DND-41 (cell line): Measurements from ENCODE around the gene RYR3.

Experiments used
- EZH2 ChIP-seq: IDR thresholded peaks from 3 replicates; pipeline ENCODE4 v1.6.1; 2012; ENCODE audit warnings: borderline replicate concordance, low read depth, mild to moderate bottlenecking, moderate library complexity, low read length, inconsistent platforms; ENCODE audit not compliant: severe bottlenecking
- TF ChIP-seq, protein P1 (sequence below): IDR thresholded peaks from 2 replicates; pipeline ENCODE4 v1.5.1; 2012; ENCODE audit warnings: borderline replicate concordance, low read length, moderate library complexity, mild to moderate bottlenecking; ENCODE audit not compliant: poor library complexity, severe bottlenecking; ENCODE audit errors: extremely low read depth

DNA sequence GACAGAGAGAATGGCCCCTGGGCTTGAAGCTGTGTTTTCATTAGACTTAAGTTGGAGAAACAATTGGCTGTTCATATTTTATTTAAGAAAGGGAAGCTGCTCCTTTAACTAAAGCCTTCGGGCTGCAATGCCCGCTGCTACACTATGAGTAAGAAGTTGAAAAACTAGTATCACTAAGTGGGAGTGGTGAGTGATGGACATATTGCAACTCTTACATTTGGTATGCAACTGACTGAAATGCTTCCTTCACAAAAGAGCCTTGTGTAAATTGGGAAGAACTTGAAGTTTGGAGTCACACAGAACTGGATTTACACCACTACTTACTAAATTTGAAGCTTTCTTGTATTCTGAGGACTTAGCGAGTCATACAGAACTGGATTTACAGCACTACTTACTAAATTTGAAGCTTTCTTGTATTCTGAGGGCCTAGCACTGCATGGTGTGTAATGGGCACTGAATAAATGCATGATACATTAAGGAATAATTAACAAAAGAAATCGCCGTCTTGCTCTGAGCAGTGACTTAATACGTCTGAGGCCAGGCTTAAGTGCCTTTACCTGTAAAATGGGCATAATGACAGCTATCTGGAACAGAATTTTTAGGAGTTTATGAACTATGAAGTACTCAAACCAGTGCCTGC lies 149.5 kb downstream of the RYR3 start:
- TF ChIP-seq, protein P1, sequence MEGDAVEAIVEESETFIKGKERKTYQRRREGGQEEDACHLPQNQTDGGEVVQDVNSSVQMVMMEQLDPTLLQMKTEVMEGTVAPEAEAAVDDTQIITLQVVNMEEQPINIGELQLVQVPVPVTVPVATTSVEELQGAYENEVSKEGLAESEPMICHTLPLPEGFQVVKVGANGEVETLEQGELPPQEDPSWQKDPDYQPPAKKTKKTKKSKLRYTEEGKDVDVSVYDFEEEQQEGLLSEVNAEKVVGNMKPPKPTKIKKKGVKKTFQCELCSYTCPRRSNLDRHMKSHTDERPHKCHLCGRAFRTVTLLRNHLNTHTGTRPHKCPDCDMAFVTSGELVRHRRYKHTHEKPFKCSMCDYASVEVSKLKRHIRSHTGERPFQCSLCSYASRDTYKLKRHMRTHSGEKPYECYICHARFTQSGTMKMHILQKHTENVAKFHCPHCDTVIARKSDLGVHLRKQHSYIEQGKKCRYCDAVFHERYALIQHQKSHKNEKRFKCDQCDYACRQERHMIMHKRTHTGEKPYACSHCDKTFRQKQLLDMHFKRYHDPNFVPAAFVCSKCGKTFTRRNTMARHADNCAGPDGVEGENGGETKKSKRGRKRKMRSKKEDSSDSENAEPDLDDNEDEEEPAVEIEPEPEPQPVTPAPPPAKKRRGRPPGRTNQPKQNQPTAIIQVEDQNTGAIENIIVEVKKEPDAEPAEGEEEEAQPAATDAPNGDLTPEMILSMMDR, result no peak
- TF ChIP-seq EZH2, result no peak
